Liver (tissue), 9 donors: ENCODE data around the gene P2RY12. TPM values are rescaled to one million over a fixed set of nuclear protein-coding genes. Genes with fewer than 3 reads are reported as not detected.

Experiments used
- DNase-seq: peaks from one replicate; pipeline ENCODE4 v3.0.0-alpha.2; 2017; ENCODE audit warnings: low spot score
- H3K27ac ChIP-seq, 2 donors: one replicate each; pipeline ENCODE4 v1.7.0; 2013; ENCODE audit warnings: inconsistent platforms in 2 of 2, low read length in 2 of 2, control low read depth in 1 of 2, low read depth in 1 of 2, mild to moderate bottlenecking in 1 of 2
- H3K27me3 ChIP-seq, 4 donors: one replicate each; pipeline versions ENCODE4 v1.6.1 to v1.7.0; 2013; ENCODE audit warnings: low read length in 3 of 4, inconsistent platforms in 1 of 4, mild to moderate bottlenecking in 1 of 4, moderate library complexity in 1 of 4; ENCODE audit not compliant: control insufficient read depth in 4 of 4, insufficient read depth in 4 of 4
- H3K36me3 ChIP-seq, 4 donors: one replicate each; pipeline versions ENCODE4 v1.6.1 to v1.7.0; 2013; ENCODE audit warnings: low read length in 3 of 4, mild to moderate bottlenecking in 3 of 4, low read depth in 1 of 4, moderate library complexity in 1 of 4; ENCODE audit not compliant: control insufficient read depth in 4 of 4, insufficient read depth in 3 of 4
- H3K4me1 ChIP-seq, 4 donors: one replicate each; pipeline versions ENCODE4 v1.6.1 to v1.7.0; 2013; ENCODE audit warnings: low read length in 3 of 4, mild to moderate bottlenecking in 3 of 4, moderate library complexity in 1 of 4; ENCODE audit not compliant: control insufficient read depth in 4 of 4, insufficient read depth in 4 of 4
- H3K4me3 ChIP-seq, 3 donors: one replicate each; pipeline versions ENCODE4 v1.6.1 to v1.7.0; 2013; ENCODE audit warnings: low read length in 3 of 3, control low read depth in 1 of 3, low read depth in 1 of 3, mild to moderate bottlenecking in 1 of 3
- H3K9ac ChIP-seq, 2 donors: one replicate each; pipeline ENCODE4 v1.7.0; 2013; ENCODE audit warnings: low read length in 2 of 2, mild to moderate bottlenecking in 2 of 2, moderate library complexity in 2 of 2, control low read depth in 1 of 2, low read depth in 1 of 2
- H3K9me3 ChIP-seq, 4 donors: one replicate each; pipeline versions ENCODE4 v1.6.1 to v1.7.0; 2013; ENCODE audit warnings: low read length in 3 of 4; ENCODE audit not compliant: control insufficient read depth in 4 of 4
- ATF3 ChIP-seq: IDR thresholded peaks from 2 replicates; pipeline ENCODE4 v1.6.1; 2016; ENCODE audit warnings: antibody characterized with exemption
- CTCF ChIP-seq: fragments of 150-350 bp; IDR thresholded peaks from 2 replicates; pipeline ENCODE4 v1.5.1; 2017; ENCODE audit warnings: improper control_type of control experiment, low read depth, low read length; ENCODE audit not compliant: missing input control
- EGR1 ChIP-seq, 2 donors: IDR thresholded peaks; 2 replicates each; pipeline ENCODE4 v1.6.1; 2016 to 2018; ENCODE audit warnings: antibody characterized with exemption in 2 of 2, low read depth in 2 of 2
- FOXA1 ChIP-seq: IDR thresholded peaks from 2 replicates; pipeline ENCODE4 v1.6.1; 2016; ENCODE audit warnings: antibody characterized with exemption
- FOXA2 ChIP-seq: IDR thresholded peaks from 2 replicates; pipeline ENCODE4 v1.6.1; 2016; ENCODE audit warnings: antibody characterized with exemption
- GABPA ChIP-seq, 2 donors: IDR thresholded peaks in 1 of 2; conservative IDR thresholded peaks in 1 of 2; 2 replicates each; pipeline ENCODE4 v1.6.1; 2016; ENCODE audit warnings: antibody characterized with exemption in 2 of 2, mild to moderate bottlenecking in 1 of 2, moderate library complexity in 1 of 2
- HNF4A ChIP-seq, 2 donors: conservative IDR thresholded peaks; 2 replicates each; pipeline ENCODE4 v1.6.1; 2016; ENCODE audit warnings: antibody characterized with exemption in 2 of 2, mild to moderate bottlenecking in 2 of 2
- HNF4G ChIP-seq: IDR thresholded peaks from 2 replicates; pipeline ENCODE4 v1.6.1; 2016; ENCODE audit warnings: antibody characterized with exemption
- JUND ChIP-seq, 2 donors: IDR thresholded peaks; 2 replicates each; pipeline ENCODE4 v1.6.1; 2016; ENCODE audit warnings: antibody characterized with exemption in 2 of 2
- NR2F2 ChIP-seq: IDR thresholded peaks from 2 replicates; pipeline ENCODE4 v1.6.1; 2016; ENCODE audit warnings: antibody characterized with exemption
- RAD21 ChIP-seq, 2 donors: IDR thresholded peaks; 2 replicates each; pipeline ENCODE4 v1.6.1; 2016; ENCODE audit warnings: antibody characterized with exemption in 2 of 2, mild to moderate bottlenecking in 2 of 2
- RXRA ChIP-seq, 2 donors: IDR thresholded peaks; 2 replicates each; pipeline ENCODE4 v1.6.1; 2017 to 2018; ENCODE audit warnings: antibody characterized with exemption in 2 of 2, mild to moderate bottlenecking in 1 of 2
- SP1 ChIP-seq: IDR thresholded peaks from 2 replicates; pipeline ENCODE4 v1.6.1; 2018; ENCODE audit warnings: antibody characterized with exemption, mild to moderate bottlenecking
- TAF1 ChIP-seq: conservative IDR thresholded peaks from 2 replicates; pipeline ENCODE4 v1.6.1; 2016; ENCODE audit warnings: antibody characterized with exemption, mild to moderate bottlenecking
- YY1 ChIP-seq: IDR thresholded peaks from 2 replicates; pipeline ENCODE4 v1.6.1; 2016; ENCODE audit warnings: antibody characterized with exemption, mild to moderate bottlenecking
- WGBS: extraction: QIAGEN DNeasy Blood & Tissue Kit; methylation state at CpG from one replicate; pipeline ENCODE4 v1.1.7; 2013; 5-methylcytosine and 5-hydroxymethylcytosine counted together
- polyA plus RNA-seq, 2 donors: library from polyadenylated mRNA; stranded (reverse) in 1 of 2; unstranded in 1 of 2; fragments of 200-250 nt in 1 of 2; fragments of >200 nt in 1 of 2; fragmentation: Nextera tagmentation in 1 of 2; extraction: Ambion mirVana in 1 of 2; gene quantifications; one replicate each; pipeline versions ENCODE4 v1.2.1 to v1.2.3, GENCODE V29; 2013 to 2015
- total RNA-seq, 2 donors: library from RNA; depleted of rRNA; stranded (reverse); fragments of >200 nt; gene quantifications; one replicate each; pipeline ENCODE4 v1.2.3, GENCODE V29; 2014
- TF ChIP-seq, protein P1 (sequence below): IDR thresholded peaks from 2 replicates; pipeline ENCODE4 v1.6.1; 2016; ENCODE audit warnings: antibody characterized with exemption
- TF ChIP-seq, protein P2 (sequence below): IDR thresholded peaks from 2 replicates; pipeline ENCODE4 v1.6.1; 2016; ENCODE audit warnings: antibody characterized with exemption
- TF ChIP-seq, protein P3 (sequence below): IDR thresholded peaks from 2 replicates; pipeline ENCODE4 v1.6.1; 2016; ENCODE audit warnings: antibody characterized with exemption, mild to moderate bottlenecking
- donor health status: healthy.
- donor health status: healthy.
- donor health status: healthy.
- donor health status: healthy.
- donor health status: healthy.

Gene P2RY12
- total and polyA plus RNA-seq, 4 donors: 0.43 to 2.8 (median 1.6) TPM

DNA sequence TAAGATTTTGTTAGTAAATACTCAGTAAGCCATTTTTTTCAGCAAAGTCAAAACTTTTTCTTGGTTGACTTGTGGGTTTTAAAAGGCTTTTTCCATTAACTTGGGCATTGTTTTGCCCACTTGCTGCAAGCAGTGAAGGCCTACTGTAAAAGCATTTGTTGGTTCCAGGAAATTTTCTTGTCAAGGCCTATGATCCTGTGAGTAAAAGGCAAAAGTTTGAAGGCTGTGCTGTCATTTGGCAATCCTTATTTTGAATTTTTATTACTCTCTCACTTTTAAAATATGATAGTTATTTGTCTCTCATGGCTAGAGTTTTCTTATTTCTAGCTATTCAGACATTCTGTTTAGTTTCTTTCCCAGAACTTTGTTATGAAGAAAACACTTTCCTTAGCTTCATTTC is 13.0 kb downstream of the P2RY12 start:
- Histone ChIP-seq H3K27me3 (no peaks in the 10 kb centered on the region), H3K9me3 (no peaks in the 10 kb centered on the region), H3K36me3 (no peaks in the 10 kb centered on the region), H3K9ac (no peak overlapping the region), H3K4me3 (no peak overlapping the region), H3K27ac (no peak overlapping the region), H3K4me1 (no peaks in the 10 kb centered on the region)
- DNase-seq: no peak
- TF ChIP-seq GABPA (IDR thresholded peaks at IDR 0.05 in 1 of 2, conservative IDR thresholded peaks at IDR 0.05 in 1 of 2) (no peak), CTCF (no peak), NR2F2 (no peak), JUND (IDR thresholded peaks at IDR 0.05) (no peak), FOXA2 (no peak), HNF4A (conservative IDR thresholded peaks at IDR 0.05) (no peak), FOXA1 (no peak), YY1 (no peak), RAD21 (IDR thresholded peaks at IDR 0.05) (no peak)
- TF ChIP-seq, protein P1, sequence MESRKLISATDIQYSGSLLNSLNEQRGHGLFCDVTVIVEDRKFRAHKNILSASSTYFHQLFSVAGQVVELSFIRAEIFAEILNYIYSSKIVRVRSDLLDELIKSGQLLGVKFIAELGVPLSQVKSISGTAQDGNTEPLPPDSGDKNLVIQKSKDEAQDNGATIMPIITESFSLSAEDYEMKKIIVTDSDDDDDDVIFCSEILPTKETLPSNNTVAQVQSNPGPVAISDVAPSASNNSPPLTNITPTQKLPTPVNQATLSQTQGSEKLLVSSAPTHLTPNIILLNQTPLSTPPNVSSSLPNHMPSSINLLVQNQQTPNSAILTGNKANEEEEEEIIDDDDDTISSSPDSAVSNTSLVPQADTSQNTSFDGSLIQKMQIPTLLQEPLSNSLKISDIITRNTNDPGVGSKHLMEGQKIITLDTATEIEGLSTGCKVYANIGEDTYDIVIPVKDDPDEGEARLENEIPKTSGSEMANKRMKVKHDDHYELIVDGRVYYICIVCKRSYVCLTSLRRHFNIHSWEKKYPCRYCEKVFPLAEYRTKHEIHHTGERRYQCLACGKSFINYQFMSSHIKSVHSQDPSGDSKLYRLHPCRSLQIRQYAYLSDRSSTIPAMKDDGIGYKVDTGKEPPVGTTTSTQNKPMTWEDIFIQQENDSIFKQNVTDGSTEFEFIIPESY: no peak

- H3K27me3 ChIP-seq: no peaks in the 10 kb centered on the region
- no peak overlapping the region for H3K27ac ChIP-seq
- DNase-seq: no peak
- no peak overlapping the region for H3K4me3 ChIP-seq
- H3K9me3 ChIP-seq: no peaks in the 10 kb centered on the region
- WGBS: 81% methylated on average over 5 of the region's 5 CpGs
- TF ChIP-seq NR2F2: no peak
- no peak for TF ChIP-seq RXRA (IDR thresholded peaks at IDR 0.05)
- TF ChIP-seq SP1: no peak
- no peak for TF ChIP-seq RAD21 (IDR thresholded peaks at IDR 0.05)
- TF ChIP-seq HNF4G: no peak
- TF ChIP-seq FOXA1: no peak
- TF ChIP-seq, protein P1: no peak
- TF ChIP-seq EGR1 (IDR thresholded peaks at IDR 0.05; ENCODE audit: low read depth in 2 of 2): no peak
- TF ChIP-seq, protein P2, sequence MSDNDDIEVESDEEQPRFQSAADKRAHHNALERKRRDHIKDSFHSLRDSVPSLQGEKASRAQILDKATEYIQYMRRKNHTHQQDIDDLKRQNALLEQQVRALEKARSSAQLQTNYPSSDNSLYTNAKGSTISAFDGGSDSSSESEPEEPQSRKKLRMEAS: no peak
- no peak for TF ChIP-seq JUND (IDR thresholded peaks at IDR 0.05)
- TF ChIP-seq CTCF: no peak
- TF ChIP-seq ATF3: no peak
- TF ChIP-seq FOXA2: no peak
- TF ChIP-seq HNF4A (conservative IDR thresholded peaks at IDR 0.05): no peak
- TF ChIP-seq TAF1: no peak
- TF ChIP-seq, protein P3, sequence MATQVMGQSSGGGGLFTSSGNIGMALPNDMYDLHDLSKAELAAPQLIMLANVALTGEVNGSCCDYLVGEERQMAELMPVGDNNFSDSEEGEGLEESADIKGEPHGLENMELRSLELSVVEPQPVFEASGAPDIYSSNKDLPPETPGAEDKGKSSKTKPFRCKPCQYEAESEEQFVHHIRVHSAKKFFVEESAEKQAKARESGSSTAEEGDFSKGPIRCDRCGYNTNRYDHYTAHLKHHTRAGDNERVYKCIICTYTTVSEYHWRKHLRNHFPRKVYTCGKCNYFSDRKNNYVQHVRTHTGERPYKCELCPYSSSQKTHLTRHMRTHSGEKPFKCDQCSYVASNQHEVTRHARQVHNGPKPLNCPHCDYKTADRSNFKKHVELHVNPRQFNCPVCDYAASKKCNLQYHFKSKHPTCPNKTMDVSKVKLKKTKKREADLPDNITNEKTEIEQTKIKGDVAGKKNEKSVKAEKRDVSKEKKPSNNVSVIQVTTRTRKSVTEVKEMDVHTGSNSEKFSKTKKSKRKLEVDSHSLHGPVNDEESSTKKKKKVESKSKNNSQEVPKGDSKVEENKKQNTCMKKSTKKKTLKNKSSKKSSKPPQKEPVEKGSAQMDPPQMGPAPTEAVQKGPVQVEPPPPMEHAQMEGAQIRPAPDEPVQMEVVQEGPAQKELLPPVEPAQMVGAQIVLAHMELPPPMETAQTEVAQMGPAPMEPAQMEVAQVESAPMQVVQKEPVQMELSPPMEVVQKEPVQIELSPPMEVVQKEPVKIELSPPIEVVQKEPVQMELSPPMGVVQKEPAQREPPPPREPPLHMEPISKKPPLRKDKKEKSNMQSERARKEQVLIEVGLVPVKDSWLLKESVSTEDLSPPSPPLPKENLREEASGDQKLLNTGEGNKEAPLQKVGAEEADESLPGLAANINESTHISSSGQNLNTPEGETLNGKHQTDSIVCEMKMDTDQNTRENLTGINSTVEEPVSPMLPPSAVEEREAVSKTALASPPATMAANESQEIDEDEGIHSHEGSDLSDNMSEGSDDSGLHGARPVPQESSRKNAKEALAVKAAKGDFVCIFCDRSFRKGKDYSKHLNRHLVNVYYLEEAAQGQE: no peak
- no peak for TF ChIP-seq YY1
- H3K36me3 ChIP-seq: no peaks in the 10 kb centered on the region
- no peaks in the 10 kb centered on the region for H3K4me1 ChIP-seq
- H3K9ac ChIP-seq: no peak overlapping the region
These were observed 17.1 kb downstream of the P2RY12 start for GRCh38 chr3:151367448-151367847.
